Choroid plexus epithelial cell (primary cell): Measurements from ENCODE around the gene RD3L.

Experiments used
- DNase-seq: peaks from one replicate; pipeline ENCODE4 v3.0.0-alpha.2; 2010; ENCODE audit warnings: low read depth
- H3K4me3 ChIP-seq: 2 replicates; pipeline ENCODE4 v1.5.1; 2011; ENCODE audit warnings: low read depth, mild to moderate bottlenecking, control low read depth, low read length, moderate library complexity
- CTCF ChIP-seq: conservative IDR thresholded peaks from 2 replicates; pipeline ENCODE4 v1.5.1; 2011; ENCODE audit warnings: low read depth, mild to moderate bottlenecking, control low read depth, inconsistent platforms, low read length, moderate library complexity

RD3L gene

GRCh38 chr14:103973354-103973753 lies 31.0 kb upstream of the RD3L start:
- DNase-seq: peak; percentile 11
- H3K4me3 ChIP-seq: no peak overlapping the region
- TF ChIP-seq CTCF: no peak

- no peak overlapping the region for H3K4me3 ChIP-seq
- TF ChIP-seq CTCF: no peak
- no peak for DNase-seq
Observed at GRCh38 chr14:103969961-103970360, 27.6 kb upstream of the RD3L start.

GRCh38 chr14:103966631-103967030 lies 24.3 kb upstream of the RD3L start:
- no peak for DNase-seq
- no peak overlapping the region for H3K4me3 ChIP-seq
- no peak for TF ChIP-seq CTCF

DNA sequence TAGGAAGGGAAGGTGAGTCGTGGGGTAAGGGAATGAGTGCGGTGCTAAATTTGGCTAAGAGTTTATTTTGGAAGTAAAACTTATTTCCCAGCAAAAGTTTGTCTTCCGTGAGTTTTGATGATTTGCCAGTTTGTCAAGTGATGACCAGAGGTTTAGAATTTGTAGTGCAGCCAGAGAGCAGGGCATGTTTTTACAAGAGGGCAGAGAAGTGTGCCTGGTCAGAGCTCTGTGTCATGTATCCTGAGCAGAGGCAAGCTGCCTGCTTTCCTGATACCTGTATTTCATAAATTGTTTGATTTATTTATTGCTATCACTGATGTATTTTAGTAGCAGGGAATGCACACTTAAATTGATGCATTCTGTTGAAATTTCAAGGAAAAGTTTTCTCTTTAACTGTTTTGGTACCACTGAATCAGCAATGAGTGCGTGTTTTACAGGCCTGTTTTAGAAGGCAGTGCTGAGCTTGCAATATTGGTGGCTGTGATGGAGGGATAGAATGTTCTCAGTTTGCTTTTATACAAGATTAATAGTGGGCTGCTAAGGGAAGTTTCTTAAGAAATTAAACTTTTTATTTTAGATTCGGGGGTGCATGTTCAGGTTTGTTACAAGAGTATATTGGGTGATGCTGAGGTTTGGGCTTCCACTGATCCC lies 19.7 kb upstream of the RD3L start:
- no peak for DNase-seq
- no peak overlapping the region for H3K4me3 ChIP-seq
- TF ChIP-seq CTCF: no peak

DNA sequence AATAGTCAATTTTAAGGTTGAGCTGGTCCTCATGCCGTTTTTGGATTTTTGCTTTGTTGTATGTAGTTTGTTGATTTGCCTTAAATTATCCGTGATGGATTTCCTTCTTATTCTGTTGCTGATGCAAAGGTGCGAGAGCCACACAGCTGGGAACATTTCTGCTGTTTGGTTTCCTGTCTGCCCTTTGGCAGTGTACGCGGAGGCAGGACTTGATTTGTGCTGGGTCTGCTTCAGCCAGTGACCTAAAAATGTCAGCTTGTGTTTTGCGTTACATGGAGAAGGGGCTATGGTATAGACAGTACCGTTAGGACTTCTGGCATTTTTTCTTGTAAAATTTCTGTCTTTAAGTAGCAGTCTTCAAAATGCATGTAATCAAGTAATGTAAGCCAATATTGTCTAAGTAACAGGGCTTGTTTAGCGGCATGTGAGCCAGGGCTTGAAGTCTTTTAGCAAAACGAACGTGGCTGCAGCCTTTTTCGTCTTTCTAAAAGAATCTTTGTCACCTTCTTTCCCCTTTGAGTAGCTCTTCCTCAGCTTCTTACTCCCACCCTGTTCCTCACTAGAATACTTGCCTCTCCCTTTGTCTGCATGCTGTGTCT lies 18.2 kb upstream of the RD3L start:
- no peak for TF ChIP-seq CTCF
- H3K4me3 ChIP-seq: no peak overlapping the region
- DNase-seq: peak; percentile 4

GRCh38 chr14:103949131-103949790 lies 6.9 kb upstream of the RD3L start:
- no peak overlapping the region for H3K4me3 ChIP-seq
- peak; percentile 40 for DNase-seq
- TF ChIP-seq CTCF: no peak
